ENCODE measurements around the gene IL26. TPM values are rescaled to one million over a fixed set of nuclear protein-coding genes. Genes with fewer than 3 reads are reported as not detected.

IL26 gene
- total RNA-seq, 4 donors from 2014 or later = not detected

DNA sequence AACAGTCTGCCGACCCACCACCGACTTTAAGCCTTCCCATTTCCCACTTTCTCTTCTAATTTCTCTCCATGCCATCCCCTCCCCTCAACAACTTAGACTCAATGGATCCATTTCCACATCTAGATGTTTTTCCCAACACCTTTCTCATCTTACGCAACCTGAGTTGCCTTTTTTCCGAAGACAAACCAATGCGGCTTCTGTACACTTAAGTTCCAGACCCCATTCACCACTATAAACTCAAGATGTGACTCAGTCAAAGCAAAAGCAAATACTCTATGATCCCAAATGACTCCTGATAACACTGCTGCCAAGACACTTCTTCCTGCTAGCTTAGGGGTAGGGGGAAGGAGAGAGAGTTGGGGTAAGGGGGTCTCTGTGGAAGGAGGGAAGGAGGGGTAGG, 26.5 kb upstream of the IL26 start:
- Histone ChIP-seq H3K4me1 (no peaks in the 10 kb centered on the region), H3K36me3 (no peaks in the 10 kb centered on the region), H3K27ac (replicated peaks in 1 of 4) (no peak overlapping the region), H3K9me3 (no peaks in the 10 kb centered on the region), H3K27me3 (no peaks in the 10 kb centered on the region), H3K4me3 (no peak overlapping the region)
- TF ChIP-seq, protein P1, sequence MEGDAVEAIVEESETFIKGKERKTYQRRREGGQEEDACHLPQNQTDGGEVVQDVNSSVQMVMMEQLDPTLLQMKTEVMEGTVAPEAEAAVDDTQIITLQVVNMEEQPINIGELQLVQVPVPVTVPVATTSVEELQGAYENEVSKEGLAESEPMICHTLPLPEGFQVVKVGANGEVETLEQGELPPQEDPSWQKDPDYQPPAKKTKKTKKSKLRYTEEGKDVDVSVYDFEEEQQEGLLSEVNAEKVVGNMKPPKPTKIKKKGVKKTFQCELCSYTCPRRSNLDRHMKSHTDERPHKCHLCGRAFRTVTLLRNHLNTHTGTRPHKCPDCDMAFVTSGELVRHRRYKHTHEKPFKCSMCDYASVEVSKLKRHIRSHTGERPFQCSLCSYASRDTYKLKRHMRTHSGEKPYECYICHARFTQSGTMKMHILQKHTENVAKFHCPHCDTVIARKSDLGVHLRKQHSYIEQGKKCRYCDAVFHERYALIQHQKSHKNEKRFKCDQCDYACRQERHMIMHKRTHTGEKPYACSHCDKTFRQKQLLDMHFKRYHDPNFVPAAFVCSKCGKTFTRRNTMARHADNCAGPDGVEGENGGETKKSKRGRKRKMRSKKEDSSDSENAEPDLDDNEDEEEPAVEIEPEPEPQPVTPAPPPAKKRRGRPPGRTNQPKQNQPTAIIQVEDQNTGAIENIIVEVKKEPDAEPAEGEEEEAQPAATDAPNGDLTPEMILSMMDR (IDR thresholded peaks at IDR 0.05) = no peak
- TF ChIP-seq EP300 (IDR thresholded peaks at IDR 0.05) (no peak), POLR2A (IDR thresholded peaks at IDR 0.05; ENCODE audit: low read depth) (no peak), POLR2AphosphoS5 (IDR thresholded peaks at IDR 0.05) (no peak)
- intact Hi-C loops (cut with DNase I) = no loop called here
- WGBS = 96% methylated on average over 5 of the region's 5 CpGs
- no peak for DNase-seq (ENCODE audit: extremely low spot score)

DNA sequence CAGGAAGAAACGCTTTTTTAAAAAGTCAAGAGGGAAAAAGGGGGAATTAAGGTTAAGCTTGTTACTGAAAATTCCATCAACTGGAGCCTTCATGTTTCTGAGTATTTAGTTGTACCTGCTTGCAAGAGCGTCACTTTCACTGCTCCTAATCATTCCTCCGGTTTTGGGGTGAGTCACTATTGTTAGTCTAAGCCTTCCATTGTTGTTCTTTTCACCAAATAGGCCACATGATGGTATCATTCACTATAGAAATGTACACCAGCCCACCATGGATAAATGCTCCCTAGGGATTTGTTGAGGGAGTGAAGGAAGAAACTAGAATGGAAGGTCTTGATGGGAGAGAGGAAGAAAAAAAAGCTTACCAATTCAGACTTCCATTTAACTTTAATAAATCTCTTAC, 24.8 kb upstream of the IL26 start:
- no peak overlapping the region for H3K4me3 ChIP-seq
- intact Hi-C loops (cut with DNase I) = no loop called here
- H3K27ac ChIP-seq (replicated peaks in 1 of 4) = no peak overlapping the region
- 70% methylated on average over 3 of the region's 3 CpGs for WGBS
- H3K36me3 ChIP-seq = no peaks in the 10 kb centered on the region
- no peaks in the 10 kb centered on the region for H3K9me3 ChIP-seq
- TF ChIP-seq EP300 (IDR thresholded peaks at IDR 0.05) = no peak
- TF ChIP-seq POLR2AphosphoS5 (IDR thresholded peaks at IDR 0.05) = no peak
- no peak for TF ChIP-seq POLR2A (IDR thresholded peaks at IDR 0.05; ENCODE audit: low read depth)
- TF ChIP-seq, protein P1 (IDR thresholded peaks at IDR 0.05) = no peak
- no peaks in the 10 kb centered on the region for H3K27me3 ChIP-seq
- no peak for DNase-seq (ENCODE audit: extremely low spot score)
- H3K4me1 ChIP-seq = peaks cover 3 to 15% (median 13%) of the 10 kb centered on the region in 4 donors

DNA sequence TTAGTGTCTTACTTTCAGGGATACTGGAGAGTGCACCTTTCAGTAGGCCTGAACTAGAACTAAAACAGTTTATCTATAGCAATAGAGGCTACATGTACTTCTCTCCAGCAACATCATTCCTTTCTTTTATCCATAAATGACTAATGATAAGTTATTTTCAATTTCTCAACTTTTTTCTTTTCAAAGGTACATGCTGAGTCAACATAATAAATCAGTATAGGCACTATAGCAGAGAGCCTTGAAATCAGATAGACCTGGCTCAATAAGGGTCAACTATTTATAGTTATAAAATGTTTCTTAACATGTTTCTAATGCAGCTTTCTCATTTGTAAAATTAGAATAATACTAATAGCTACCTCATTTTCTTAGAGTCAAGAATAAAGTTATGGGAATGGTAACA, 22.2 kb upstream of the IL26 start:
- TF ChIP-seq, protein P1 (IDR thresholded peaks at IDR 0.05) = no peak
- TF ChIP-seq POLR2A (IDR thresholded peaks at IDR 0.05; ENCODE audit: low read depth) (no peak), EP300 (IDR thresholded peaks at IDR 0.05) (no peak), POLR2AphosphoS5 (IDR thresholded peaks at IDR 0.05) (no peak)
- no peaks in the 10 kb centered on the region for H3K9me3 ChIP-seq
- no peaks in the 10 kb centered on the region for H3K27me3 ChIP-seq
- H3K4me3 ChIP-seq = no peak overlapping the region
- intact Hi-C loops (cut with DNase I) = no loop called here
- H3K27ac ChIP-seq (replicated peaks in 1 of 4) = no peak overlapping the region
- H3K4me1 ChIP-seq = peaks cover 6 to 25% (median 22%) of the 10 kb centered on the region in 4 donors
- H3K36me3 ChIP-seq = no peaks in the 10 kb centered on the region
- DNase-seq (ENCODE audit: extremely low spot score) = no peak

DNA sequence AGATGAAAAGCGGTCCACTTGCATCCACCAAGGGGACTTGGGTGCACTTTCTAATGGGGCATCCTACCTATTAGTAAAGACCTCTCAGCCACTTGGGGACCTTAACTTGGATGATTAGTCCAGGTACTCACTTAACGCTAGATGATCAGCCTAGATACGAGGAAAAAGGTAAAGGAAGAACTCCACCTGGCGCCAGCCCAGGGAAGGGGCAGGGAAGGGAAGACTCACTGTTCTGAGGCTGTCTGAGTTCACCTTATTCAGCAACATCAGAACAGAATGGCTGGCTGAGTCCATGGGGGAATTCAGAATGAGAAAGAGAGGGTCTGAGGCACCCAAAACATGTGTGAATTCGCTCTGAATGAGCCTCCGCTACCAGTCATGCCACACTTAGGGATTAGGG, 20.7 kb upstream of the IL26 start:
- peaks cover 6 to 31% (median 22%) of the 10 kb centered on the region in 4 donors for H3K4me1 ChIP-seq
- peak overlapping the region in 3 of 4 donors; percentile 38 to 61 (median 60) for H3K27ac ChIP-seq (replicated peaks in 1 of 4)
- WGBS = 80% methylated on average over 6 of the region's 6 CpGs
- no peak for DNase-seq (ENCODE audit: extremely low spot score)
- intact Hi-C loops (cut with DNase I) = no loop called here
- no peaks in the 10 kb centered on the region for H3K9me3 ChIP-seq
- TF ChIP-seq EP300 (IDR thresholded peaks at IDR 0.05) = no peak
- TF ChIP-seq, protein P1 (IDR thresholded peaks at IDR 0.05) = no peak
- no peak for TF ChIP-seq POLR2AphosphoS5 (IDR thresholded peaks at IDR 0.05)
- TF ChIP-seq POLR2A (IDR thresholded peaks at IDR 0.05; ENCODE audit: low read depth) = no peak
- no peaks in the 10 kb centered on the region for H3K36me3 ChIP-seq
- H3K4me3 ChIP-seq = no peak overlapping the region
- no peaks in the 10 kb centered on the region for H3K27me3 ChIP-seq

Measured in esophagus muscularis mucosa (tissue), 4 donors.